Activated naive CD8-positive, alpha-beta T cell treated with anti-CD3 and anti-CD28 coated beads, Interleukin-2, amount 50 U/mL, for 24 hours (primary cell): ENCODE results near the gene DDX50.
"Not testable (repeated sequence)": the region's sequence is repeated elsewhere in the genome, so short reads cannot be mapped to it uniquely, and the experiment has no call there.

ENCODE experiments used
- ATAC-seq: fragments of 150-1000 bp; cut with Tn5 transposase; one replicate; pipeline ENCODE4 v1.10.0; 2021
- DNase-seq: peaks from one replicate; pipeline ENCODE4 v3.0.0; 2021
- H3K27ac Mint-ChIP-seq: one replicate; pipeline ENCODE4 v1.8.0; 2021; ENCODE audit warnings: mild to moderate bottlenecking, mixed read lengths
- H3K27me3 Mint-ChIP-seq: one replicate; pipeline ENCODE4 v1.8.0; 2021; ENCODE audit warnings: mixed read lengths
- H3K36me3 Mint-ChIP-seq: one replicate; pipeline ENCODE4 v1.8.0; 2021; ENCODE audit warnings: low read depth, mixed read lengths
- H3K4me1 Mint-ChIP-seq: one replicate; pipeline ENCODE4 v1.8.0; 2021; ENCODE audit warnings: mixed read lengths
- H3K4me3 Mint-ChIP-seq: one replicate; pipeline ENCODE4 v1.8.0; 2021; ENCODE audit warnings: mild to moderate bottlenecking, moderate library complexity, mixed read lengths
- H3K9me3 Mint-ChIP-seq: one replicate; pipeline ENCODE4 v1.8.0; 2021; ENCODE audit warnings: mixed read lengths

DDX50 gene

GRCh38 chr10:68878496-68878895, 22.6 kb upstream of the DDX50 start:
- DNase-seq (no peak), ATAC-seq (no peak)
- Mint-ChIP-seq H3K36me3 (no peaks in the 10 kb centered on the region), H3K27me3 (no peaks in the 10 kb centered on the region), H3K4me3 (no peak overlapping the region), H3K27ac (no peak overlapping the region), H3K4me1 (no peaks in the 10 kb centered on the region), H3K9me3 (no peaks in the 10 kb centered on the region)

DNA sequence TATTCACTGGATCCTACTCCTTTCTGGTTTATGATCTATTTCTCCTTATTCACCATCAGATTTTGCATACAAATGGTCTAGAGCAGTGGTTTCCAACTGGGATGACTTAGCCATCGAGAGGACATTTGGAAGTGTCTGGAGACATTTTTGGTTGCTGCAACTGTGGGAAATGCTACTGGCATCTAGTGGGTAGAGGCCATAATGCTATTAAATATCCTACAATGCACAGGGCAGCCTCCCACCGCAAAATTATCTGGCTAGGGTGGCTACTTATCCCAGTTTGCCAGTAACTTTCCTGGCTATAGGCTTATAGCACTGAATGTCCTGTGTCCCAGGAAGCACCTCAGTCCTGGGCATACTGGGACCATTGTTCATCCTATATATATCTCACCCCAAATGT, 21.5 kb upstream of the DDX50 start:
- ATAC-seq (no peak), DNase-seq (no peak)
- no peaks in the 10 kb centered on the region for H3K4me1 Mint-ChIP-seq
- H3K9me3 Mint-ChIP-seq, result no peaks in the 10 kb centered on the region
- no peak overlapping the region for H3K27ac Mint-ChIP-seq
- no peak overlapping the region for H3K4me3 Mint-ChIP-seq
- no peaks in the 10 kb centered on the region for H3K27me3 Mint-ChIP-seq
- H3K36me3 Mint-ChIP-seq, result no peaks in the 10 kb centered on the region

- Mint-ChIP-seq H3K27me3 (no peaks in the 10 kb centered on the region), H3K4me1 (no peaks in the 10 kb centered on the region), H3K27ac (no peak overlapping the region), H3K9me3 (no peaks in the 10 kb centered on the region), H3K36me3 (no peaks in the 10 kb centered on the region), H3K4me3 (no peak overlapping the region)
- no peak for ATAC-seq
- DNase-seq, result no peak
Observed at GRCh38 chr10:68880181-68880580, 20.9 kb upstream of the DDX50 start.

- H3K4me3 Mint-ChIP-seq, result no peak overlapping the region
- H3K4me1 Mint-ChIP-seq, result peaks cover 3% of the 10 kb centered on the region
- no peak for ATAC-seq
- H3K36me3 Mint-ChIP-seq, result no peaks in the 10 kb centered on the region
- H3K9me3 Mint-ChIP-seq, result no peaks in the 10 kb centered on the region
- no peak overlapping the region for H3K27ac Mint-ChIP-seq
- DNase-seq, result no peak
- H3K27me3 Mint-ChIP-seq, result no peaks in the 10 kb centered on the region
Observed at GRCh38 chr10:68895041-68895440, 6.1 kb upstream of the DDX50 start.

GRCh38 chr10:68897336-68897741, 3.8 kb upstream of the DDX50 start:
- H3K27ac Mint-ChIP-seq, result no peak overlapping the region
- DNase-seq (peak; percentile 31), ATAC-seq (no peak)
- H3K36me3 Mint-ChIP-seq, result peaks cover 7% of the 10 kb centered on the region
- no peaks in the 10 kb centered on the region for H3K27me3 Mint-ChIP-seq
- peaks cover 14% of the 10 kb centered on the region for H3K4me1 Mint-ChIP-seq
- H3K9me3 Mint-ChIP-seq, result no peaks in the 10 kb centered on the region
- no peak overlapping the region for H3K4me3 Mint-ChIP-seq

DNA sequence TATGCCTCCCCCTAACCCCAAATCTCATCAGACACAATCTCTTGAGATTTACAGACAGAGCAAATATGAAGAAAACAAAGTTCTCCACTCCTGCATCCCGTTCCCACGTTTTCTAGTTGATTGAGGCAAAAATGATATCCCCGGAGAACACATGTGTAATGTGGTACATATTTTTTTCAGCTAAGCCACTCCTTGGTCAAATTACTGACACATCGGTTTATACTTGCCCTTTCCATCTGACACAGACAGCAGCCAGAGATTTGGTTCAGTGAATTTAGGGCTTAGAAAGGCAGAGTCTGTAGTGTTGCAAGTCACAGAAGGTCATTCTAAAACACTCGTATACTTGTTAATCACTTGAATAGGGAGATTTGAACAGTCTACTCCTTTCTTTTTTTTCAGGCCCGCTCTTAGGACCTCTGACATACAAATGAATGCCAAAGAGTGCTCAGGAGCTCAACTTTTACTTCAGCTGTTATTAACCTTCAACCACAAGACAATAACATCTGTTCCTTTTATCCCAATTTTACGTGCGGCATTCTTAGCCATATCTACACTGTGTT, 1.8 kb upstream of the DDX50 start:
- no peaks in the 10 kb centered on the region for H3K9me3 Mint-ChIP-seq
- H3K27ac Mint-ChIP-seq, result no peak overlapping the region
- H3K27me3 Mint-ChIP-seq, result no peaks in the 10 kb centered on the region
- peaks cover 16% of the 10 kb centered on the region for H3K36me3 Mint-ChIP-seq
- no peak overlapping the region for H3K4me3 Mint-ChIP-seq
- DNase-seq (no peak), ATAC-seq (no peak)
- H3K4me1 Mint-ChIP-seq, result peaks cover 27% of the 10 kb centered on the region

DNA sequence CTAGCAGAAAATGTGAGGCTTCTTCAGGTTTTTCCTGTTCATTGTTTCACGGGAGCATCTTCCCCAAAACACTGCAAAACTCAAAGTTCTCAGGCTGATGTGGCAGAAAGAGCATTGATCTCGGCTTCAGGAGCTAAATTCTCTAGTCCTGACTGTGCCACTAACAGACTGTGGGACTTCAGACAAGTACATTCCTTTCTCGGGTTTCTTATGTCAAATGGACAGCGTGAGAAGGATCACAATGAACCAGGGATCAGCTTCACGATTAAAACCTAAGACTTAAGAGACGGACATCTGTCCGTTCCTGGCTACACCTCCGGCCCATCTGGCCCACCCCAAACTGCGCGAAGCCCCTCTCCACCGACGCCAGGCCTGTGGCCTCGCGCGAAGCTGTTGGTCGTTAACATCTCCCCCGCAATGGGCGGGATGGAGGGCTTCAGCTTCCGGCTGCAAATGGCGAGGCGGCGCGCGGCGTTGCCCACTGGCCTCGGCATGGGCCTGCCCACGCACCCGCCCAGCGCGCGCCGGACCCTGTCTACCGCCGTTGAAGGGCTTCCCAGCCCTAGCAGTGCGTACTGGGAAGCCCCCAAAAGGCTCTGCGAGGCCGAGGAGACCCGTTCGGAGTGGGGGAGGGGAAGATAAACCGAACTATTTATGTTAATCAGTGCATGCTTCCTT, 549 bp upstream of the DDX50 start:
- no peak for DNase-seq
- ATAC-seq, result peak; percentile 45
- Mint-ChIP-seq H3K27me3 (no peaks in the 10 kb centered on the region), H3K36me3 (peaks cover 19% of the 10 kb centered on the region), H3K4me1 (peaks cover 39% of the 10 kb centered on the region), H3K27ac (peak overlapping the region; percentile 95), H3K9me3 (no peaks in the 10 kb centered on the region), H3K4me3 (peak overlapping the region; percentile 93)

DNA sequence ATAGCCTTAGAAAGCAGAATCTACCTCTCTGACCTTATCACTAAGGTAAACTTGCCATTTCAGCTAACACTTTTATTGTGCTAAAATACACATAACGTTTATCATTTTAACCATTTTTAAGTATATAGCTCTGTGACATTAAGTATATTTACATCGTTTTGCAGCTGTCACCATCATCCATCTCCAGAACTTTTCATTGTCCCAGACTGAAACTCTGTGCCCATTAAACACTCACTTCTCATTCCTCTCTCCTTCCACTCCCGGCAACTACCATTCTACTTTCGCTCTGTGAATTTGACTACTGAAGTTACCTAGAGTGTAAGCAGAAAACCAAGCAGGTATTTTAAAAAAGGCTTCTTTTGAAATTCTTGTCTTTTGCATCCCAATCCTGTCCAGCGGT, 1.3 kb downstream of the DDX50 start:
- Mint-ChIP-seq H3K27ac (peak overlapping the region; percentile 95), H3K4me3 (peak overlapping the region; percentile 93), H3K9me3 (no peaks in the 10 kb centered on the region), H3K27me3 (no peaks in the 10 kb centered on the region), H3K36me3 (peaks cover 30% of the 10 kb centered on the region), H3K4me1 (peaks cover 51% of the 10 kb centered on the region)
- DNase-seq, result no peak
- no peak for ATAC-seq

DNA sequence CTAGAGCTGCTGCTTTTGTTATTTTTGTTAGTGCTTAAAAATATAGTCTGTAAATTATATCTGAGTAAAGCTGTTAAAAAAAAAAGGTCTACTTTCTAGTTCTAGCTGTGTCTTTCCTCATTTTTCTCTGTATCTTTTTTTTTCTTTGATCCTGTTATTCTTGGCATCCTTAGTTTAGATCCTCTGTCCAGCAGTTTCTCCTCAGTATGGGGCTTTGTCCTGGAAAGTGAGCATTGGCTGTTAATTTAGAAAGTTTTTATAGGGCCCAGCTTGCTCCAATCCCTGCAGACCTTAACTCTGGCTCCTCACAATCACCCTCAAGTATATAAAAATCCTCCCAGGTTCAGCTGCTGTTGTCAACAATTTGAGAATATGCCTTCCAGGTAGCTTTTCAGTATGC, 23.5 kb downstream of the DDX50 start:
- Mint-ChIP-seq H3K36me3 (peaks cover 35% of the 10 kb centered on the region), H3K9me3 (no peaks in the 10 kb centered on the region), H3K4me1 (peaks cover 2% of the 10 kb centered on the region), H3K4me3 (no peak overlapping the region), H3K27ac (no peak overlapping the region), H3K27me3 (no peaks in the 10 kb centered on the region)
- ATAC-seq, result no peak
- DNase-seq, result no peak

DNA sequence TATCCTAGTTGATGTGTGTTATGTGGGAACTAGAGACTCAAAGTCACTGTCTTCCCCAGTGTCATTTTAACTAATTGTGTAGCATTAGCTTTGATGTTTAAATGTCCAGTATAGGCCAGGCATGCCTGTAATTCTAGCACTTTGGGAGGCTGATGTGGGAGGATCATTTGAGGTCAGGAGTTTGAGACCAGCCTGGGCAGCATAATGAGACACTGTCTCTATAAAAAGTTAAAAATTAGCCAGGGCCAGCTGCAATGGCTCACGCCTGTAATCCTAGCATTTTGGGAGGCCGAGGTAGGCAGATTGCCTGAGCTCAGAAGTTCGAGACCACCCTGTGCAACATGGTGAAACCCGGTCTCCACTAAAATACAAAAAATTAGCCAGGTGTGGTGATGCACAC, 24.4 kb downstream of the DDX50 start:
- H3K4me1 Mint-ChIP-seq, result peaks cover 2% of the 10 kb centered on the region
- no peaks in the 10 kb centered on the region for H3K27me3 Mint-ChIP-seq
- no peaks in the 10 kb centered on the region for H3K9me3 Mint-ChIP-seq
- H3K36me3 Mint-ChIP-seq, result peaks cover 36% of the 10 kb centered on the region
- H3K4me3 Mint-ChIP-seq, result no peak overlapping the region
- ATAC-seq (no peak), DNase-seq (no peak)
- H3K27ac Mint-ChIP-seq, result no peak overlapping the region

- DNase-seq, H3K9me3 Mint-ChIP-seq, H3K27me3 Mint-ChIP-seq, H3K27ac Mint-ChIP-seq, H3K4me3 Mint-ChIP-seq, ATAC-seq, H3K4me1 Mint-ChIP-seq: not testable (repeated sequence)
- H3K36me3 Mint-ChIP-seq, result peaks cover 39% of the 10 kb centered on the region
Observed at GRCh38 chr10:68929157-68929556, 28.0 kb downstream of the DDX50 start.

DNA sequence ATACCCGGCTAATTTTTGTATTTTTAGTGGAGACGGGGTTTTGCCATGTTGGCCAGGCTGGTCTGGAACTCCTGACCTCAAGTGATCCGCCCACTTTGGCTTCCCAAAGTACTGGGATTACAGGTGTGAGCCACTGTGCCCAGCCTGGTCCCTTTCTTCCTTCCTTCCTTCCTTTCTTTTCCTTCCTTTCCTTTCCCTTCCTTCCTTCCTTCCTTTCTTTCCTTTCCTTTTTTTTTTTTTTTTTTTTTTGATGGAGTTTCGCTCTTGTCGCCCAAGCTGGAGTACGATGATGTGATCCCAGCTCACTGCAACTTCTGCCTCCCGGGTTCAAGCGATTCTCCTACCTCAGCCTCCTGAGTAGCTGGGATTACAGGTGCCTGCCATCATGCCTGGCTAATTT, 28.8 kb downstream of the DDX50 start:
- H3K36me3 Mint-ChIP-seq, result peaks cover 37% of the 10 kb centered on the region
- H3K27me3 Mint-ChIP-seq, H3K27ac Mint-ChIP-seq, DNase-seq, H3K4me3 Mint-ChIP-seq, H3K9me3 Mint-ChIP-seq, H3K4me1 Mint-ChIP-seq, ATAC-seq: not testable (repeated sequence)

DNA sequence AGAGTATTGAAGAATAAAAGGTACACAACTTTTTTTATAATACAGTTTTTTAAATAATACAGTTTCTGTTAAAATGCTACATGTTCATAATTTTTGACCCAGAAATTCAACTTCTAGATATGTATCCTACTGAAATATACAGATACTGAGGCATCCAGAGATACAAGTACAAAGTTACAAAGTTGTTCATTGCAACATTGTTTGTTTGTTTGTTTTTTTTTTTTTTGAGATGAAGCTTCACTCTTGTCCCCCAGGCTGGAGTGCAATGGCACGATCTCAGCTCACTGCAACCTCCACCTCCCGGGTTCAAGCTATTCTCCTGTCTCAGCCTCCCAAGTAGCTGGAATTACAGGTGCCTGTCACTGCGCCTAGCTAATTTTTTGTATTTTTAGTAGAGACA, 31.7 kb downstream of the DDX50 start:
- ATAC-seq, H3K4me3 Mint-ChIP-seq, DNase-seq, H3K9me3 Mint-ChIP-seq, H3K27ac Mint-ChIP-seq, H3K27me3 Mint-ChIP-seq: not testable (repeated sequence)
- peaks cover 15% of the 10 kb centered on the region for H3K4me1 Mint-ChIP-seq
- H3K36me3 Mint-ChIP-seq, result peaks cover 44% of the 10 kb centered on the region

DNA sequence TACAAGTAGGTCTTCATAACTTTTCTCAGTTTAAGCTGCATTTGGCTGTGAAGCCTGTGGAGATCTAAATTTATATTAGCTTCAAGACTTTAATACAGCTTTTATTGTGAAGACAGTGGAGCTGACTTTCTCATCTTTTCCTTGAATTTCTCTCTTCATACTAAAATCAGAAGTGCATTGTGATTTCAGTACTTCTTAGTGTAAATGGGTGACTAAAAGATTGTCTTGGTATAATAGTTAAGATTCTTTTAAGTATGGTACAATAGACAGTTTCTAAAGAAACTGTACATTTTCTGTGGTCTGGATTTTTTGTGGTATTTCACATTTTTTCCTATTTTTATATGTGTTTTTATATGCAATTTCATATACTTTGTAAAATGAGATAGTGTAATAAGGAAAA, 33.9 kb downstream of the DDX50 start:
- H3K27me3 Mint-ChIP-seq, result no peaks in the 10 kb centered on the region
- ATAC-seq, result no peak
- no peak overlapping the region for H3K27ac Mint-ChIP-seq

DNA sequence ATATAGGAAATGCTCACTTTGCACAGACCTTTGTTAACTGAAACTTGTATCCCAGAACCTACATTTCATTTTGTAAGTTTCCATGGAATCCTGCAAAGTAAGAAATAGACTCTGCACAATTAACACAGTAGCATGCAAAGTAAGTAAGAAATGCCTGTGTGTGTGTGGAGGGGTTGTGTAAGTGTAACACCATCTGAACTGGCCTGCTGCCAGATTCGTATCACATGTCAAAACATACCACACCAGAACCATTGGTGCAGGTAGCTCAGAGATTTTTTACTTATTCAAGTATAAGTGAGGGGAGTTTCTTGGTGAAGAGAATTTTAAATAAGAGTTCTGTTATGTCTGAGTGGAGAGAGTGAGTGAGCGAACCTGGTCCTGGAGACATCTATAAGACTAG, 37.0 kb downstream of the DDX50 start:
- DNase-seq (no peak), ATAC-seq (no peak)
- H3K27me3 Mint-ChIP-seq, result no peaks in the 10 kb centered on the region
- no peaks in the 10 kb centered on the region for H3K9me3 Mint-ChIP-seq
- peaks cover 17% of the 10 kb centered on the region for H3K4me1 Mint-ChIP-seq
- H3K27ac Mint-ChIP-seq, result no peak overlapping the region
- no peak overlapping the region for H3K4me3 Mint-ChIP-seq
- peaks cover 45% of the 10 kb centered on the region for H3K36me3 Mint-ChIP-seq

More for the DNA sequence above, 33.9 kb downstream of the DDX50 start:
- no peaks in the 10 kb centered on the region for H3K9me3 Mint-ChIP-seq
- H3K4me1 Mint-ChIP-seq, result peaks cover 17% of the 10 kb centered on the region
- H3K4me3 Mint-ChIP-seq, result no peak overlapping the region
- H3K36me3 Mint-ChIP-seq, result peaks cover 52% of the 10 kb centered on the region
- DNase-seq, result no peak

DNA sequence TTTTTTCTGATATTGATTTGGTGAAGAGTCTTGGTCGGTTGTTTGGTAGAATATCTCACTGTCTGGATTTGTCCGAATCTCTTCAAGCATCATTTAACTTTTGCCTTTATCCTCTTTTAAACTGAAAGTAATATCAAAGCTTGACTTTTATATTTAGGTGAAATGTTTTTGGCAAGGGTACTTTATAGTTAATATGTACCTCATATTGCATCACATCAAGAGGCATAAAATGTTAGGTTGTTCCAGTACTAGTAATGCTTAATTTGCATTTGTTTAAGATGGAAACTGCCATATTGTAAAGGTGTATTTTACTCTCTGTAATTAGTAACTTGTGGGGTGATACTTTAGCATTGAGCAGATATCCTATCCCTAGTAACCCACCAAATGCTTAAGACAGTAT, 37.8 kb downstream of the DDX50 start:
- DNase-seq (no peak), ATAC-seq (no peak)
- Mint-ChIP-seq H3K36me3 (peaks cover 47% of the 10 kb centered on the region), H3K9me3 (no peaks in the 10 kb centered on the region), H3K27ac (no peak overlapping the region), H3K4me1 (peaks cover 17% of the 10 kb centered on the region), H3K27me3 (no peaks in the 10 kb centered on the region), H3K4me3 (no peak overlapping the region)
